Endothelial cell of umbilical vein (primary cell): ENCODE results near the gene GALNT9. TPM values are rescaled to one million over a fixed set of nuclear protein-coding genes. Genes with fewer than 3 reads are reported as not detected.

Experiments
- BruUV-seq: library from RNA; stranded (reverse); fragments of 400-500 nt; replicated peaks from 2 replicates; lab custom pipeline; 2021; lab: Mats Ljungman, UMichigan
- CTCF ChIA-PET: fragments of 300-600, 350-600 bp; sonication (Branson Sonifier 250); formaldehyde crosslinking; loops from one replicate; lab custom pipeline; 2021; ENCODE audit warnings: antibody characterized with exemption, inconsistent platforms; lab: Charles Lee
- POLR2A ChIA-PET: fragments of 300-600, 350-600 bp; sonication (Branson Sonifier 250); formaldehyde crosslinking; loops from one replicate; lab custom pipeline; 2021; ENCODE audit warnings: antibody characterized with exemption, inconsistent platforms; lab: Charles Lee
- DNase-seq: peaks from one replicate; pipeline ENCODE4 v3.0.0-alpha.2; 2011; ENCODE audit warnings: low read depth, low spot score
- FAIRE-seq: peaks from 2 replicates; lab custom pipeline; 2011; peaks lifted over from hg19 to GRCh38; lab: Jason Lieb, UNC
- H2AFZ ChIP-seq: 2 replicates; pipeline ENCODE4 v1.6.0; 2012; ENCODE audit warnings: low read depth, low read length, control low read depth, inconsistent platforms
- H3K27ac ChIP-seq: 2 replicates; pipeline ENCODE4 v1.5.1; 2011; ENCODE audit warnings: low read depth, mild to moderate bottlenecking, control low read depth, low read length, moderate library complexity; ENCODE audit not compliant: insufficient read depth
- H3K27me3 ChIP-seq, 2 experiments: 2 replicates each; pipeline versions ENCODE4 v1.6.0 to v1.6.1; 2011; ENCODE audit warnings: low read length in 2 of 2, mixed read lengths in 1 of 2; ENCODE audit not compliant: control insufficient read depth in 2 of 2, insufficient read depth in 2 of 2
- H3K36me3 ChIP-seq, 2 experiments: 2 replicates in 1 of 2; 3 replicates in 1 of 2; pipeline ENCODE4 v1.5.1; 2011; ENCODE audit warnings: low read length in 2 of 2, mild to moderate bottlenecking in 1 of 2, moderate library complexity in 1 of 2; ENCODE audit not compliant: control insufficient read depth in 2 of 2, insufficient read depth in 2 of 2; ENCODE audit errors: extremely low read depth in 1 of 2
- H3K4me1 ChIP-seq: 3 replicates; pipeline ENCODE4 v1.5.1; 2011; ENCODE audit warnings: mild to moderate bottlenecking, low read length; ENCODE audit not compliant: control insufficient read depth, insufficient read depth; ENCODE audit errors: extremely low read depth
- H3K4me2 ChIP-seq: 2 replicates; pipeline ENCODE4 v1.6.1; 2011; ENCODE audit warnings: low read length, control low read depth, mixed read lengths; ENCODE audit not compliant: insufficient read depth
- H3K4me3 ChIP-seq, 3 experiments: fragments of 200-600 bp in 1 of 3; sonication (generic), shearing (Covaris generic) in 1 of 3; replicated peaks in 1 of 3; 2 replicates each; pipeline ENCODE4 v1.5.1; 2011 to 2016; ENCODE audit warnings: control low read depth in 3 of 3, low read length in 3 of 3, mild to moderate bottlenecking in 2 of 3, inconsistent platforms in 1 of 3, low read depth in 1 of 3, moderate library complexity in 1 of 3; ENCODE audit not compliant: insufficient read depth in 1 of 3
- H3K79me2 ChIP-seq: 2 replicates; pipeline ENCODE4 v1.6.0; 2012; ENCODE audit warnings: low read length, inconsistent platforms; ENCODE audit not compliant: control insufficient read depth, insufficient read depth
- H3K9ac ChIP-seq: replicated peaks from 2 replicates; pipeline ENCODE3; 2011; ENCODE audit warnings: low read length, control low read depth; ENCODE audit not compliant: insufficient read depth; ENCODE audit errors: extremely low read depth
- H3K9me1 ChIP-seq: replicated peaks from 3 replicates; pipeline ENCODE4 v1.6.0; 2011; ENCODE audit warnings: mild to moderate bottlenecking, low read length; ENCODE audit not compliant: control insufficient read depth, insufficient read depth; ENCODE audit errors: extremely low read depth
- H3K9me3 ChIP-seq: replicated peaks from 2 replicates; pipeline ENCODE4 v1.5.1; 2012; ENCODE audit warnings: low read length, inconsistent platforms; ENCODE audit not compliant: control insufficient read depth, insufficient read depth
- H4K20me1 ChIP-seq: replicated peaks from 2 replicates; pipeline ENCODE3; 2011; ENCODE audit warnings: mild to moderate bottlenecking, low read length; ENCODE audit not compliant: control insufficient read depth, insufficient read depth; ENCODE audit errors: extremely low read depth
- FOS ChIP-seq: IDR thresholded peaks from 2 replicates; pipeline ENCODE4 v1.6.1; 2011; ENCODE audit warnings: mild to moderate bottlenecking, low read length, moderate library complexity, borderline replicate concordance; ENCODE audit not compliant: insufficient read depth
- JUN ChIP-seq: IDR thresholded peaks from 2 replicates; pipeline ENCODE4 v1.6.1; 2011; ENCODE audit warnings: borderline replicate concordance, low read depth; ENCODE audit not compliant: insufficient read length, insufficient read depth
- MYC ChIP-seq: IDR thresholded peaks from one replicate; pipeline ENCODE4 v1.6.1; 2011; ENCODE audit warnings: mild to moderate bottlenecking, low read depth, low read length
- POLR2A ChIP-seq: IDR thresholded peaks from 2 replicates; pipeline ENCODE4 v1.6.1; 2012; ENCODE audit warnings: low read depth, mild to moderate bottlenecking, control low read depth, low read length
- POLR2AphosphoS5 ChIP-seq: IDR thresholded peaks from 2 replicates; pipeline ENCODE4 v1.6.1; 2012; ENCODE audit warnings: low read depth, mild to moderate bottlenecking, control low read depth, low read length, moderate library complexity; ENCODE audit not compliant: insufficient read depth
- dilution Hi-C: fragments of 300-500 bp; cut with MboI; formaldehyde crosslinking; loops from one replicate; pipeline ENCODE4 v1.15.0; 2019; ENCODE audit warnings: low sequenced_read_pairs; ENCODE audit not compliant: extremely low pct_ligation_motif_present
- intact Hi-C: fragments of 100-400 bp; cut with micrococcal nuclease; formaldehyde crosslinking; loops from one replicate; pipeline ENCODE4 v1.10.0; 2022
- polyA plus RNA-seq, 4 experiments: library from polyadenylated mRNA; depleted of rRNA in 3 of 4; stranded (reverse) in 3 of 4; unstranded in 1 of 4; fragments of >200 nt; gene quantifications; 2 replicates each; pipeline versions ENCODE4 v1.2.1 to v1.2.3, GENCODE V29; 2011 to 2012; ENCODE audit warnings: missing spikeins in 1 of 4
- total RNA-seq: library from RNA; stranded (reverse); gene quantifications from 2 replicates; pipeline ENCODE4 v1.2.3, GENCODE V29; 2021
- TF ChIP-seq, protein P1 (sequence below), 2 donors: IDR thresholded peaks; 1 replicate in 1 of 2; 2 replicates in 1 of 2; pipeline ENCODE4 v1.5.1; 2011; ENCODE audit warnings: low read length in 2 of 2, mild to moderate bottlenecking in 2 of 2, moderate library complexity in 2 of 2, control low read depth in 1 of 2, inconsistent platforms in 1 of 2, low read depth in 1 of 2; ENCODE audit not compliant: insufficient read depth in 1 of 2; ENCODE audit errors: extremely low read depth in 1 of 2

Gene GALNT9
- total and polyA plus RNA-seq, 2 donors (not counting 3 experiments of a cell fraction or from before 2014, with no cell fraction given), result 0.14 to 0.73 TPM

DNA sequence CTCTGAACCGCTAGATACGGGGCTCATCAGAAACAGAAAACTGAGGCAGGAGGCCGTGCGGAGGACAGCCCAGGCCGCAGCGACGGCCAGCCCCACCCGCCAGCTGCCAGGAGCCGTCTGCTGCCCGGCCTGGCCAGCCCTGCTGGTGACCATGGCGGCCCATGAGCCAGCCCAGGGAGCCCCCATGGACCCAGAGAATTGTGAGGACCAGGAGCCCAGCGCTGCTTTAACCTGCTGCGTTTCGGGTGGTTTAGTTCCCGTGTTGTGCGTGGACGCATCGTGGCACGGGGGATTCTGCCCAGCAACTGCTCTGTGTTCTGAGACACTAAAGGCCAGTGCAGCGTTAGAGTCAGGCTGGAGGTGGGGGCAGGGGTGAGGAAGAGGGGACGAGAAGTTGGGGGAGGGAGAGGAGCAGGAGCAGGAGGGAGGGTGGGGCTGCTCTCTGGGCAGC lies 140.9 kb downstream of the GALNT9 start:
- dilution Hi-C loops (no loop called here), intact Hi-C loops (no loop called here)
- H4K20me1 ChIP-seq, result no peaks in the 10 kb centered on the region
- FAIRE-seq, result no peak
- no peaks in the 10 kb centered on the region for H3K79me2 ChIP-seq
- H3K4me1 ChIP-seq, result peaks cover 8% of the 10 kb centered on the region
- peaks cover 0 to 5% of the 10 kb centered on the region in 2 experiments for H3K27me3 ChIP-seq
- DNase-seq, result no peak
- H3K9ac ChIP-seq, result no peak overlapping the region
- no peaks in the 10 kb centered on the region for H3K9me1 ChIP-seq
- no TSS peak for BruUV-seq
- CTCF ChIA-PET, result interaction anchor here (1.4 to 1.6 kb wide), 2 partner anchors 35 to 227 kb away, joined by 3 to 5 read pairs; no protein-coding TSS in a partner anchor
- no peak overlapping the region for H3K4me3 ChIP-seq
- no peaks in the 10 kb centered on the region for H3K9me3 ChIP-seq
- TF ChIP-seq POLR2AphosphoS5, result no peak
- TF ChIP-seq FOS, result no peak
- TF ChIP-seq, protein P1, sequence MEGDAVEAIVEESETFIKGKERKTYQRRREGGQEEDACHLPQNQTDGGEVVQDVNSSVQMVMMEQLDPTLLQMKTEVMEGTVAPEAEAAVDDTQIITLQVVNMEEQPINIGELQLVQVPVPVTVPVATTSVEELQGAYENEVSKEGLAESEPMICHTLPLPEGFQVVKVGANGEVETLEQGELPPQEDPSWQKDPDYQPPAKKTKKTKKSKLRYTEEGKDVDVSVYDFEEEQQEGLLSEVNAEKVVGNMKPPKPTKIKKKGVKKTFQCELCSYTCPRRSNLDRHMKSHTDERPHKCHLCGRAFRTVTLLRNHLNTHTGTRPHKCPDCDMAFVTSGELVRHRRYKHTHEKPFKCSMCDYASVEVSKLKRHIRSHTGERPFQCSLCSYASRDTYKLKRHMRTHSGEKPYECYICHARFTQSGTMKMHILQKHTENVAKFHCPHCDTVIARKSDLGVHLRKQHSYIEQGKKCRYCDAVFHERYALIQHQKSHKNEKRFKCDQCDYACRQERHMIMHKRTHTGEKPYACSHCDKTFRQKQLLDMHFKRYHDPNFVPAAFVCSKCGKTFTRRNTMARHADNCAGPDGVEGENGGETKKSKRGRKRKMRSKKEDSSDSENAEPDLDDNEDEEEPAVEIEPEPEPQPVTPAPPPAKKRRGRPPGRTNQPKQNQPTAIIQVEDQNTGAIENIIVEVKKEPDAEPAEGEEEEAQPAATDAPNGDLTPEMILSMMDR (IDR thresholded peaks at IDR 0.05; ENCODE audit: extremely low read depth in 1 of 2, insufficient read depth in 1 of 2, low read depth in 1 of 2, low read length in 2 of 2), result no peak
- no peak for TF ChIP-seq MYC
- TF ChIP-seq POLR2A, result no peak
- no peak for TF ChIP-seq JUN
- H2AFZ ChIP-seq, result no peak overlapping the region
- no peaks in the 10 kb centered on the region for H3K36me3 ChIP-seq
- H3K4me2 ChIP-seq, result no peak overlapping the region
- POLR2A ChIA-PET, result no interaction called here
- H3K27ac ChIP-seq, result no peak overlapping the region
